Smooth muscle cell (in vitro differentiated cells): ENCODE measurements around the gene PGAM2. TPM values are rescaled to one million over a fixed set of nuclear protein-coding genes. Genes with fewer than 3 reads are reported as not detected.

Experiments
- DNase-seq: peaks from one replicate; lab custom pipeline; 2025; ENCODE audit not compliant: unreplicated experiment; lab: John Stamatoyannopoulos, UW
- H2AFZ ChIP-seq: fragments of 200-600 bp; sonication (generic); 2 replicates; pipeline ENCODE4 v1.6.0; 2016; ENCODE audit warnings: antibody characterized with exemption, low read depth, mild to moderate bottlenecking
- H3F3A ChIP-seq: fragments of 200-600 bp; sonication (generic); 2 replicates; pipeline ENCODE4 v1.6.0; 2017; ENCODE audit warnings: antibody characterized with exemption, low read depth
- H3K27ac ChIP-seq: fragments of 200-600 bp; sonication (generic); 2 replicates; pipeline ENCODE4 v1.5.1; 2016; ENCODE audit warnings: low read depth, mild to moderate bottlenecking
- H3K27me3 ChIP-seq: fragments of 200-600 bp; sonication (generic); 2 replicates; pipeline ENCODE4 v1.6.1; 2016; ENCODE audit warnings: low read depth, mild to moderate bottlenecking
- H3K36me3 ChIP-seq: fragments of 200-600 bp; sonication (generic); 2 replicates; pipeline ENCODE4 v1.5.1; 2016; ENCODE audit warnings: low read depth
- H3K4me1 ChIP-seq: fragments of 200-600 bp; sonication (generic); 2 replicates; pipeline ENCODE4 v1.5.1; 2016; ENCODE audit warnings: low read depth
- H3K4me2 ChIP-seq: fragments of 200-600 bp; sonication (generic); 2 replicates; pipeline ENCODE4 v1.6.0; 2016; ENCODE audit warnings: mild to moderate bottlenecking
- H3K4me3 ChIP-seq: fragments of 200-600 bp; sonication (generic); 2 replicates; pipeline ENCODE4 v1.5.1; 2016; ENCODE audit warnings: mild to moderate bottlenecking
- H3K79me2 ChIP-seq: fragments of 200-600 bp; sonication (generic); 2 replicates; pipeline ENCODE4 v1.6.0; 2016; ENCODE audit warnings: low read depth, mild to moderate bottlenecking
- H3K9ac ChIP-seq: fragments of 200-600 bp; sonication (generic); 2 replicates; pipeline ENCODE4 v1.6.0; 2016; ENCODE audit warnings: low read depth
- H3K9me3 ChIP-seq: fragments of 200-600 bp; sonication (generic); replicated peaks from 2 replicates; pipeline ENCODE4 v1.5.1; 2016; ENCODE audit warnings: low read depth
- H4K20me1 ChIP-seq: fragments of 200-600 bp; sonication (generic); 2 replicates; pipeline ENCODE4 v1.6.0; 2016; ENCODE audit warnings: low read depth
- WGBS: methylation state at CpG from one replicate; pipeline ENCODE4 v1.1.7; 2016; ENCODE audit warnings: low lambda C conversion rate; 5-methylcytosine and 5-hydroxymethylcytosine counted together
- polyA plus RNA-seq: library from polyadenylated mRNA; unstranded; fragments of >200 nt; fragmentation: Nextera tagmentation; extraction: Ambion mirVana; gene quantifications from 2 replicates; pipeline ENCODE4 v1.2.1, GENCODE V29; 2016
- total RNA-seq: library from RNA; depleted of rRNA; stranded (reverse); fragments of >200 nt; gene quantifications from 2 replicates; pipeline ENCODE4 v1.2.3, GENCODE V29; 2014
- TF ChIP-seq, protein P1 (sequence below): fragments of 200-600 bp; sonication (generic); IDR thresholded peaks from 2 replicates; pipeline ENCODE4 v1.5.1; 2017; ENCODE audit warnings: borderline replicate concordance, mild to moderate bottlenecking, antibody characterized with exemption; ENCODE audit not compliant: insufficient read depth, poor library complexity, severe bottlenecking

PGAM2 gene
- total and polyA plus RNA-seq, 2 experiments from 2014 or later = not detected

DNA sequence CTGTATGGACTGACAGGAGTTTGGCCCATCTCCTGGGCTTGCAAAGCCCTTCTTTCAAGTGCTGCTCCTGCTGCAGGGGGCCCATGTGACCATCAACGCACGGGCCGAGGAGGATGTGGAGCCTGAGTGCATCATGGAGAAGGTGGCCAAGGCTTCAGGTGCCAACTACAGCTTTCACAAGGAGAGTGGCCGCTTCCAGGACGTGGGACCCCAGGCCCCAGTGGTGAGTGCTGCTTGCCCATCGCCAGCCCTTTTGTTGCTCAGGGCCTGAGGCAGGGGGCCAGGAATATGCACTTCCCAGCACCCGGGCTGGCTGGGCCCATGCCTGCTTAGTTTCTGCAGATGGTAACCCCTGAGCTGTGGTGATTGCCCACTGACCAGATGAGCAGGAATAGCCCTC is 8.7 kb downstream of the PGAM2 start:
- H3F3A ChIP-seq = no peaks in the 10 kb centered on the region
- no peak overlapping the region for H3K27ac ChIP-seq
- no peak overlapping the region for H3K4me2 ChIP-seq
- H3K27me3 ChIP-seq = no peaks in the 10 kb centered on the region
- H3K4me3 ChIP-seq = no peak overlapping the region
- no peaks in the 10 kb centered on the region for H3K4me1 ChIP-seq
- no peak overlapping the region for H2AFZ ChIP-seq
- 96% methylated on average over 7 of the region's 7 CpGs for WGBS
- no peak overlapping the region for H3K9ac ChIP-seq
- peaks cover 6% of the 10 kb centered on the region for H3K36me3 ChIP-seq
- H4K20me1 ChIP-seq = peaks cover 62% of the 10 kb centered on the region
- H3K79me2 ChIP-seq = peaks cover 3% of the 10 kb centered on the region
- DNase-seq = no peak
- TF ChIP-seq, protein P1, sequence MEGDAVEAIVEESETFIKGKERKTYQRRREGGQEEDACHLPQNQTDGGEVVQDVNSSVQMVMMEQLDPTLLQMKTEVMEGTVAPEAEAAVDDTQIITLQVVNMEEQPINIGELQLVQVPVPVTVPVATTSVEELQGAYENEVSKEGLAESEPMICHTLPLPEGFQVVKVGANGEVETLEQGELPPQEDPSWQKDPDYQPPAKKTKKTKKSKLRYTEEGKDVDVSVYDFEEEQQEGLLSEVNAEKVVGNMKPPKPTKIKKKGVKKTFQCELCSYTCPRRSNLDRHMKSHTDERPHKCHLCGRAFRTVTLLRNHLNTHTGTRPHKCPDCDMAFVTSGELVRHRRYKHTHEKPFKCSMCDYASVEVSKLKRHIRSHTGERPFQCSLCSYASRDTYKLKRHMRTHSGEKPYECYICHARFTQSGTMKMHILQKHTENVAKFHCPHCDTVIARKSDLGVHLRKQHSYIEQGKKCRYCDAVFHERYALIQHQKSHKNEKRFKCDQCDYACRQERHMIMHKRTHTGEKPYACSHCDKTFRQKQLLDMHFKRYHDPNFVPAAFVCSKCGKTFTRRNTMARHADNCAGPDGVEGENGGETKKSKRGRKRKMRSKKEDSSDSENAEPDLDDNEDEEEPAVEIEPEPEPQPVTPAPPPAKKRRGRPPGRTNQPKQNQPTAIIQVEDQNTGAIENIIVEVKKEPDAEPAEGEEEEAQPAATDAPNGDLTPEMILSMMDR = no peak
- H3K9me3 ChIP-seq = no peaks in the 10 kb centered on the region

DNA sequence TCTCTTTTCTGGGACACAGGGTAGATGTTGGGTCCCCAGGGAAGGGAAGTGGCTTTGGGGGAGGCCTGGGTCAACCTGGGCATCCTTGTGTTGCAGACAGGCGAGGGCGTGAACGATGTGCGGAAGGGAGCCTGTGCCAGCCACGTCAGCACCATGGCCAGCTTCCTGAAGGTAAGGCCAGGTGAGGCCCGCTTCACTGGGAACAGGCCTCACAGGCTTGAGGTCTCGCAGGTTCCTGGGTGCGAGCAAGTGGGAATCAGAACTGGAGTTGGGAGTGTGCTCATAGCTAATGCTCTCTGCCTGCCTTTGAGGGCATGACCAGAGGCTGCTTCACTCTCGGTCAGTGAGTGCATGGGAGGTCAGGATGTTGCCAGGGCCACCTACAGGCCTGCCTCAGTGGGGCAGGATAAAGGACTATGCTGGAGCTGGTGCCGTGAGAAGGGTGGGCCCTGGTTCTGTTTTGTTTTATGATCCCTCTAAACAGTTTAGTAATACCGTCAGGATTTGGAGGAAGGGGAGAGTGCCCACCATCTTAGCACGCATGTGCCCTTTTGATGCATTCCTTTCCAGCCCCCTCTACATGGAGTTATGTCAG is 12.5 kb downstream of the PGAM2 start:
- H3K27ac ChIP-seq = no peak overlapping the region
- no peaks in the 10 kb centered on the region for H3K9me3 ChIP-seq
- no peak for DNase-seq
- H3K79me2 ChIP-seq = peaks cover 34% of the 10 kb centered on the region
- 95% methylated on average over 12 of the region's 12 CpGs for WGBS
- H3K36me3 ChIP-seq = peaks cover 6% of the 10 kb centered on the region
- H2AFZ ChIP-seq = no peak overlapping the region
- H3F3A ChIP-seq = no peaks in the 10 kb centered on the region
- H3K4me3 ChIP-seq = no peak overlapping the region
- H4K20me1 ChIP-seq = peaks cover 84% of the 10 kb centered on the region
- H3K4me1 ChIP-seq = no peaks in the 10 kb centered on the region
- TF ChIP-seq, protein P1 = no peak
- no peak overlapping the region for H3K4me2 ChIP-seq
- H3K9ac ChIP-seq = no peak overlapping the region
- H3K27me3 ChIP-seq = no peaks in the 10 kb centered on the region

DNA sequence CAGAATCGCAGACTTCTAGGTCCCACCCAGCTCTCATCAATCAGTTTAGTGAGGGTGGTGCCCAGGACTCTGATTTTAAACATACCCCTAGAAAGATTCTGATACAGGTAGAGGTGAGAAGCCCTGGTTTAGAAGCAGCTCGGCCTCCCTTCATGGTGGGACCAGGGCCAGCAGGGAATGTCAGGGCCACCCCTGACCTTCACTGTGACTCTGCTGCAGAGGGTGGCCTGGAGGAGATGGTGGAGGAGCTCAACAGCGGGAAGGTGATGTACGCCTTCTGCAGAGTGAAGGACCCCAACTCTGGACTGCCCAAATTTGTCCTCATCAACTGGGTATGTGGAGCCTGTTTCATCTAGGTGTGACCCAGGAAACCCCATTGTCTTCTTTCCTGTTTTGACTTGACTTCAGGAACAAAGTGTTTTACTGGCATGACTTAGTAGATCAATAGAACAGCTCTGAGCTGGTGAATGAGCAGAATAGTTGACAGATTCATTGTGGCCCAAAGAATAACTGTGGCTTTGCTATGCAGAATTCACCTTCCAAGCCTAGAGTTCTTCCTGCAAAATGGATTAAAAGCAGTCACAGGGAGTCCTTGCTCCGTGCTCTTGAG is 13.7 kb downstream of the PGAM2 start:
- Histone ChIP-seq H3K9me3 (no peaks in the 10 kb centered on the region), H4K20me1 (peaks cover 84% of the 10 kb centered on the region), H3K4me3 (no peak overlapping the region), H3K4me2 (no peak overlapping the region), H3K9ac (no peak overlapping the region), H3K27ac (no peak overlapping the region), H2AFZ (no peak overlapping the region), H3K36me3 (peaks cover 6% of the 10 kb centered on the region), H3K4me1 (no peaks in the 10 kb centered on the region), H3K27me3 (no peaks in the 10 kb centered on the region), H3F3A (no peaks in the 10 kb centered on the region), H3K79me2 (peaks cover 44% of the 10 kb centered on the region)
- 95% methylated on average over 5 of the region's 5 CpGs for WGBS
- TF ChIP-seq, protein P1 = no peak
- DNase-seq = no peak
